ENCODE measurements around the gene WHAMM.

WHAMM gene

GRCh38 chr15:82833362-82833682 is 23.9 kb downstream of the WHAMM start:
- Histone ChIP-seq H3K27ac (ENCODE audit: poor library complexity, severe bottlenecking) (peak overlapping the region; percentile 99), H3K36me3 (ENCODE audit: low read depth) (peaks cover 87% of the 10 kb centered on the region), H3K27me3 (ENCODE audit: insufficient read depth, poor library complexity, severe bottlenecking) (no peaks in the 10 kb centered on the region), H3K9me3 (ENCODE audit: severe bottlenecking) (no peaks in the 10 kb centered on the region), H3K4me3 (ENCODE audit: severe bottlenecking) (no peak overlapping the region), H3K4me1 (ENCODE audit: insufficient read depth, poor library complexity, severe bottlenecking) (peaks cover 30% of the 10 kb centered on the region)
- ATAC-seq (ENCODE audit: low read depth) (no peak), DNase-seq (ENCODE audit: low spot score) (no peak)
- no peak for TF ChIP-seq CTCF (IDR thresholded peaks at IDR 0.05; ENCODE audit: poor library complexity, severe bottlenecking)

GRCh38 chr15:82835391-82835917 is 26.0 kb downstream of the WHAMM start:
- Histone ChIP-seq H3K36me3 (ENCODE audit: low read depth) (peaks cover 74% of the 10 kb centered on the region), H3K4me3 (ENCODE audit: severe bottlenecking) (no peak overlapping the region), H3K27ac (ENCODE audit: poor library complexity, severe bottlenecking) (no peak overlapping the region), H3K4me1 (ENCODE audit: insufficient read depth, poor library complexity, severe bottlenecking) (peaks cover 30% of the 10 kb centered on the region), H3K27me3 (ENCODE audit: insufficient read depth, poor library complexity, severe bottlenecking) (no peaks in the 10 kb centered on the region), H3K9me3 (ENCODE audit: severe bottlenecking) (peaks cover 3% of the 10 kb centered on the region)
- ATAC-seq (ENCODE audit: low read depth) (no peak), DNase-seq (ENCODE audit: low spot score) (no peak)
- no peak for TF ChIP-seq CTCF (IDR thresholded peaks at IDR 0.05; ENCODE audit: poor library complexity, severe bottlenecking)

DNA sequence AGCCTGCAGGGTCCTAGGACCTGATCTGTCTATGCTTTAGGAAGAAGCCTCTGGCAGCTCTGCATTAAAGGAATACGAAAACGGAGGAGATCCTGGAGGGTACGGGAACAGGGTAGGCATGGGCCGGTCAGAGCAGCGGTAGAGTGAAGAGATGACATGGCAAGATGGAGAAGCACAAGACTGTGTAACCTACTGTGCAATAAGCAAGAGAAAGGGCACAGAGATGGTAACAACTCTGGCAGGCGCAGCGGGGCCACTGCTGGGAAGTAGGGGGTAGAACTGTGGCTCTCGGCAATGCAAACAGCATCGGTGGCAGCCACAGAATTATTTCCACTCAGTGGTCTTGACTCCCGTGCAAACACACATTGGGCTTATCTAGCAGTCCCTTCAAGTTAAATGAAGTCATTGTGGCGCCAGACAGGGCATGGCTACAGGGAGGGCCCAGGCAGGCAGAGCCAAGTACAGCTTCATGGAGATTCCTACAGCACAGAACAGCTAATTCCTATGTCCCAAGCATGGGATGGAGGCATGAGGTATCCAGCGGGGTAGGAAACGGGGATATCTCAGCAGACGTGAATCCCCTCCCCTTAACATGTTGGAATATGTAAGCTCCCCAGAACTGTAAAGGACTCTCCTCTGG is 28.8 kb downstream of the WHAMM start:
- H3K27me3 ChIP-seq (ENCODE audit: insufficient read depth, poor library complexity, severe bottlenecking), result no peaks in the 10 kb centered on the region
- peaks cover 54% of the 10 kb centered on the region for H3K36me3 ChIP-seq (ENCODE audit: low read depth)
- H3K4me3 ChIP-seq (ENCODE audit: severe bottlenecking), result no peak overlapping the region
- no peak for DNase-seq (ENCODE audit: low spot score)
- ATAC-seq (ENCODE audit: low read depth), result peak; percentile 21; the same call in 2 of the 3 replicates
- peaks cover 8% of the 10 kb centered on the region for H3K4me1 ChIP-seq (ENCODE audit: insufficient read depth, poor library complexity, severe bottlenecking)
- H3K27ac ChIP-seq (ENCODE audit: poor library complexity, severe bottlenecking), result no peak overlapping the region
- TF ChIP-seq CTCF (IDR thresholded peaks at IDR 0.05; ENCODE audit: poor library complexity, severe bottlenecking), result no peak
- peaks cover 3% of the 10 kb centered on the region for H3K9me3 ChIP-seq (ENCODE audit: severe bottlenecking)

GRCh38 chr15:82839136-82839535 is 29.7 kb downstream of the WHAMM start:
- no peaks in the 10 kb centered on the region for H3K27me3 ChIP-seq (ENCODE audit: insufficient read depth, poor library complexity, severe bottlenecking)
- no peak overlapping the region for H3K4me3 ChIP-seq (ENCODE audit: severe bottlenecking)
- H3K27ac ChIP-seq (ENCODE audit: poor library complexity, severe bottlenecking), result no peak overlapping the region
- no peaks in the 10 kb centered on the region for H3K4me1 ChIP-seq (ENCODE audit: insufficient read depth, poor library complexity, severe bottlenecking)
- no peak for DNase-seq (ENCODE audit: low spot score)
- ATAC-seq (ENCODE audit: low read depth), result no peak
- no peak for TF ChIP-seq CTCF (IDR thresholded peaks at IDR 0.05; ENCODE audit: poor library complexity, severe bottlenecking)
- peaks cover 45% of the 10 kb centered on the region for H3K36me3 ChIP-seq (ENCODE audit: low read depth)
- H3K9me3 ChIP-seq (ENCODE audit: severe bottlenecking), result peaks cover 3% of the 10 kb centered on the region

DNA sequence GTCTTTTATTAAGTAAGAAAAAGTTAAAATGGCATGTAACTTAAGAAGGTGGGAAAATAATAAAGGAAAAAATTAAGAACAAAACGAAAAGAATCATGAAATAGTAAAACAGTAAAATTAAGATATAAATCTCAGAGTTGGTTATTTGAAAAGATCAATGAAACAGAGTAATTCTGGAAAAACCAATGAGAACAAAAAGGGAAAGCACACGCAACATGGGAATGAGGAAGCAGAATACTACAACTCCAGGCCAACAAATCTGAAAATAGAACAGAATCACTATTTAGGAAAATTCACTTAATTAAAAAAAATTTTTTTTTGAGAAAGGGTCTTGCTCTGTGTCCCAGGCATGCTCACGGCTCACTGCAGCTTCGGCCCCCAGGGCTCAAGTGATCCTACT is 30.7 kb downstream of the WHAMM start:
- Histone ChIP-seq H3K4me1 (ENCODE audit: insufficient read depth, poor library complexity, severe bottlenecking) (peaks cover 6% of the 10 kb centered on the region), H3K27ac (ENCODE audit: poor library complexity, severe bottlenecking) (no peak overlapping the region), H3K36me3 (ENCODE audit: low read depth) (peaks cover 35% of the 10 kb centered on the region), H3K9me3 (ENCODE audit: severe bottlenecking) (peaks cover 3% of the 10 kb centered on the region), H3K27me3 (ENCODE audit: insufficient read depth, poor library complexity, severe bottlenecking) (no peaks in the 10 kb centered on the region), H3K4me3 (ENCODE audit: severe bottlenecking) (no peak overlapping the region)
- ATAC-seq (ENCODE audit: low read depth) (no peak), DNase-seq (ENCODE audit: low spot score) (no peak)
- TF ChIP-seq CTCF (IDR thresholded peaks at IDR 0.05; ENCODE audit: poor library complexity, severe bottlenecking), result no peak
